Epithelial cell of proximal tubule (primary cell): Measurements from ENCODE around the gene GAB1. TPM values are rescaled to one million over a fixed set of nuclear protein-coding genes. Genes with fewer than 3 reads are reported as not detected.

Experiments used
- DNase-seq: peaks from one replicate; pipeline ENCODE4 v3.0.0-alpha.2; 2011; ENCODE audit warnings: low read depth
- H3K4me3 ChIP-seq: 2 replicates; pipeline ENCODE4 v1.5.1; 2011; ENCODE audit warnings: low read depth, mild to moderate bottlenecking, low read length
- CTCF ChIP-seq: conservative IDR thresholded peaks from 2 replicates; pipeline ENCODE4 v1.5.1; 2012; ENCODE audit warnings: low read depth, mild to moderate bottlenecking, low read length
- total RNA-seq: library from RNA; depleted of rRNA; stranded (reverse); fragments of >200 nt; gene quantifications from 2 replicates; pipeline ENCODE4 v1.2.3, GENCODE V29; 2015

Gene GAB1
- total RNA-seq, 1 donor from 2014 or later: 12.2 TPM

- DNase-seq: no peak
- TF ChIP-seq CTCF: no peak
- no peak overlapping the region for H3K4me3 ChIP-seq
These were observed 102.0 kb downstream of the GAB1 start for GRCh38 chr4:143438710-143439109.

- TF ChIP-seq CTCF: no peak
- DNase-seq: no peak
- no peak overlapping the region for H3K4me3 ChIP-seq
These were observed 104.4 kb downstream of the GAB1 start for GRCh38 chr4:143441109-143441508.

- no peak for DNase-seq
- H3K4me3 ChIP-seq: no peak overlapping the region
- TF ChIP-seq CTCF: peak; percentile 5
These were observed 105.0 kb downstream of the GAB1 start for GRCh38 chr4:143441678-143442077.

- H3K4me3 ChIP-seq: no peak overlapping the region
- DNase-seq: no peak
- TF ChIP-seq CTCF: no peak
These were observed 107.1 kb downstream of the GAB1 start for GRCh38 chr4:143443728-143444127.

GRCh38 chr4:143451186-143451585, 114.5 kb downstream of the GAB1 start:
- TF ChIP-seq CTCF: no peak
- no peak overlapping the region for H3K4me3 ChIP-seq
- DNase-seq: no peak

GRCh38 chr4:143455211-143455610, 118.5 kb downstream of the GAB1 start:
- TF ChIP-seq CTCF: no peak
- DNase-seq: no peak
- no peak overlapping the region for H3K4me3 ChIP-seq

GRCh38 chr4:143458966-143459365, 122.3 kb downstream of the GAB1 start:
- DNase-seq: no peak
- no peak overlapping the region for H3K4me3 ChIP-seq
- TF ChIP-seq CTCF: no peak
